Activated T-cell treated with anti-CD3 and anti-CD28 coated beads, Interleukin-2, amount 50 U/mL, for 4 hours (primary cell): Measurements from ENCODE around the gene HIF1A. TPM values are rescaled to one million over a fixed set of nuclear protein-coding genes. Genes with fewer than 3 reads are reported as not detected.

Source experiments
- ATAC-seq, 2 donors: fragments of 200-7000 bp; cut with Tn5 transposase; one replicate each; pipeline ENCODE4 v1.10.0; 2021
- DNase-seq: peaks from one replicate; pipeline ENCODE4 v3.0.0-alpha.2; 2020
- H3K27me3 Mint-ChIP-seq: one replicate; pipeline ENCODE4 v1.8.0; 2021; ENCODE audit warnings: low read depth, mixed read lengths
- H3K36me3 Mint-ChIP-seq: one replicate; pipeline ENCODE4 v1.8.0; 2022; ENCODE audit warnings: mixed read lengths; ENCODE audit not compliant: insufficient read depth
- H3K4me1 Mint-ChIP-seq: one replicate; pipeline ENCODE4 v1.8.0; 2021; ENCODE audit warnings: low read depth, mixed read lengths
- H3K4me3 Mint-ChIP-seq: one replicate; pipeline ENCODE4 v1.8.0; 2021; ENCODE audit warnings: mild to moderate bottlenecking, moderate library complexity, mixed read lengths
- H3K9me3 Mint-ChIP-seq: one replicate; pipeline ENCODE4 v1.8.0; 2021; ENCODE audit warnings: mixed read lengths
- total RNA-seq, 3 donors: library from RNA; stranded (reverse); gene quantifications; one replicate each; pipeline ENCODE4 v1.2.1, GENCODE V29; 2021

HIF1A gene
- total RNA-seq, 3 donors from 2014 or later = 252 to 294 (median 274) TPM

DNA sequence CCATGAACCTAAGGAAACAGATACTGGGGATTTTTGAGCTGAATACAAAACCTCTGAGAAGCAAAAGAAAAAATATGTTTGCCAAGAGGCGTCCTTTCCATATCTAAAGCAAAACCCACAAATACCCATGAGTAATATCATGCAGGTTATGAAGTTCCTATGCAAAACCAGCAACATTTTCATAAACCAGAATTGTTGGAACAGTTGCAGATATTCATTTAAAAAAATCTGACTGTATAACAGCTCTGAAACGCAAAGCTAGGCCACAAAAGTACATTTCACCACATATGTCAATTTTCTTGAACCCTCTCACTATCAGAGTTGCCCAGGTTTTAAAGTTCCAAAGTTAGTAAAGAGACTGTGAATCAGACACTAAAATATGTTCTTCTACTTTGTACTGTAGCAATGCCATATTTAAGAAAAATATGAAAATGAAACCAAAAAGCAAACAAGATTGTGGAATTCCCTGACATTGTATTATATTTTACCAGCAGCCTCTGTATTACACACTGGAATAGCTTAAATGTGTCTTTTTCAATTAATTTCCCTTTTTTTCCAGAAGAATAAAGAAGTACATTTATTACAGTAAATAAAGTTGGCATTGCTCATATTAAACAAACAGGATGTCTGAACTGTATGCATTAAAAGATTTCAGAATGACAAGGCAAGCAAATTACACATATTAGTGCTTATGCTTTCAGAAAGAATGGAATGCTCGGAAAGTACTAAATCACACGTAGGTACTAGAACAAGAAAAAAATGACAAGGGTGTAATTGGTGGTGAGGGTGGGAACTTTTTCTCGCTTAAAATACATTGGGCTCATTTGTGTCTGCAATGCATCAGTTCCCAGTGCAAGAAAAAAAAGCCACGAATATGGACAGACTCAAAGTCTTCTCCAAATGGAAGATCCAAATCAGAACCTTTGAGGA is 33.6 kb upstream of the HIF1A start:
- DNase-seq = no peak
- Mint-ChIP-seq H3K4me1 (peaks cover 65% of the 10 kb centered on the region), H3K36me3 (no peaks in the 10 kb centered on the region), H3K9me3 (peaks cover 6% of the 10 kb centered on the region), H3K27me3 (no peaks in the 10 kb centered on the region), H3K4me3 (peak overlapping the region; percentile 66)
- ATAC-seq = peak; percentile 54 to 69

- ATAC-seq (peak; percentile 79 to 82), DNase-seq (peak; percentile 33)
- peaks cover 63% of the 10 kb centered on the region for H3K4me1 Mint-ChIP-seq
- no peaks in the 10 kb centered on the region for H3K36me3 Mint-ChIP-seq
- H3K9me3 Mint-ChIP-seq = peaks cover 6% of the 10 kb centered on the region
- H3K4me3 Mint-ChIP-seq = peak overlapping the region; percentile 66
- no peaks in the 10 kb centered on the region for H3K27me3 Mint-ChIP-seq
These were observed 32.6 kb upstream of the HIF1A start for GRCh38 chr14:61662437-61663311.

DNA sequence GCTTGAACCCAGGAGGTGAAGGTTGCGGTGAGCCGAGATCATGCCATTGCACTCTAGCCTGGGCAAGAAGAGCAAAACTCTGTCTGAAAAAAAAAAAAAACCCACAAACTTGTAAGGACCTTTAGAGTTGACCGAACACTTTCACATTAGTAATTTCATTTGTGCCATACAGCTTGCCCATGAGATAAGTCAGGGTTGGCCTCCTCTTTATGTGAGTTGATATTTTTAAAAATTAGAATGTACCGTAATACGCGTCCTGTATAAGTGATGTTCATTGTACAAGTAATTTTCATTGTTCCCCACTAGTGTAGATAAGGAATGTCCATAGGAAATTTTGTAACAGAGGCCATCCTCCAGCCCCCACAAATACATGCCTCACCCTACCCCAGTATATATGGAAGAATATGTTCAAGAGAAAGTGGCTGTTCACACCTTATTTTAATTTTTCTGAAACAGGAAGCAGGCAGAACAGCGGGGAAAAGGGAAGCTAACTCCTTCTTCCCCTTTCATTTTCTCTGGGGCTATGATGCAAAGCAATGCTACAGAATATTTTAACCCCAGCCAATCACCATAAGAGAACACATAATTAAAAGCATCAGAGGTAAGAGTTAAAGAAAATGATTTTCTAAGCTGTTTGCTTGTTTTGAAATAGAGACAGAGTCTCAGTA is 31.9 kb upstream of the HIF1A start:
- Mint-ChIP-seq H3K27me3 (no peaks in the 10 kb centered on the region), H3K9me3 (peaks cover 6% of the 10 kb centered on the region), H3K4me3 (peak overlapping the region; percentile 66), H3K36me3 (no peaks in the 10 kb centered on the region), H3K4me1 (peaks cover 63% of the 10 kb centered on the region)
- ATAC-seq = no peak
- no peak for DNase-seq

DNA sequence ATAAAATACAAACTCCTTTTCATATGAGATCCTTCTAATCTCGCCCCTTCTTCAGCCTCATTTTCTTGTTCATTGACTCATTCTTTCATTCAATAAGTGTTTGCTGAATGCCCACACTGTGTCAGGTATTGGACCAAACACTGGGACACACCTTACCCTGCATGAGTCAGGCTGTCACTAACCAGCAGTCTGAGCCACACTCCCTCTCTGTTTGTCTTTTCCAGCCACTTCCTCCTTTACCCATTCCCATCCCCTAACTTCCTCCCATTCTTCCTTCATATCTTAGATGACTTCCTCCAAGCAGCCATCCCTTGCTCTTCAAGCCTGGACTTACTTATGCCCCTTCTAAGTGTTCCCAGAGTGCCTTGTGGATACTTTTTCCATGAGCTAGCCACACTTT is 27.0 kb upstream of the HIF1A start:
- peak; percentile 49 to 50 for ATAC-seq
- Mint-ChIP-seq H3K4me3 (no peak overlapping the region), H3K27me3 (no peaks in the 10 kb centered on the region), H3K4me1 (peaks cover 27% of the 10 kb centered on the region), H3K9me3 (no peaks in the 10 kb centered on the region), H3K36me3 (no peaks in the 10 kb centered on the region)
- DNase-seq = peak; percentile 10

DNA sequence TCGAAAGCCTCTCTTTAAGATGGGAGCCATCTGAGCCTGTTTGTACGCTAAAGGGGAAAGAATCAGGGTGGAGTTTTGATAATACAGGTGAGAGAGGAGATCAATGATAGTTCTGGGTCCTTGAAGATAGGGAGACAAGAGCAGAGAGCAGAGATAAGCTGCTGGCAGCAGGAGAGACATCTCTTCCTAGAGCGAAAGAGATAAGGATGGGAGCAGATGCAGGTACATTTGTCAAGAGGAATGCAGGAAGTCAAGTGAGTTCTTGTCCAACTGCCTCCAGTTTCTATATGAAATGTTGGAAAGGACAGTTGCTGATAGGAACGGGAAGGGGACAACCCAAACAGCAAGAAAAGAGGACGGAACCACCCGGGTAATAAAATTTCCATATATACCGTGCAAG is 24.7 kb upstream of the HIF1A start:
- Mint-ChIP-seq H3K27me3 (no peaks in the 10 kb centered on the region), H3K4me1 (peaks cover 10% of the 10 kb centered on the region), H3K36me3 (no peaks in the 10 kb centered on the region), H3K9me3 (no peaks in the 10 kb centered on the region), H3K4me3 (no peak overlapping the region)
- DNase-seq (no peak), ATAC-seq (no peak)

GRCh38 chr14:61671082-61671481 is 24.2 kb upstream of the HIF1A start:
- ATAC-seq (peak; percentile 92 to 94), DNase-seq (peak; percentile 23)
- peaks cover 6% of the 10 kb centered on the region for H3K4me1 Mint-ChIP-seq
- H3K4me3 Mint-ChIP-seq = no peak overlapping the region
- H3K27me3 Mint-ChIP-seq = no peaks in the 10 kb centered on the region
- no peaks in the 10 kb centered on the region for H3K36me3 Mint-ChIP-seq
- H3K9me3 Mint-ChIP-seq = no peaks in the 10 kb centered on the region

GRCh38 chr14:61672796-61673195 is 22.5 kb upstream of the HIF1A start:
- Mint-ChIP-seq H3K36me3 (no peaks in the 10 kb centered on the region), H3K4me3 (no peak overlapping the region), H3K4me1 (peaks cover 6% of the 10 kb centered on the region), H3K27me3 (no peaks in the 10 kb centered on the region), H3K9me3 (no peaks in the 10 kb centered on the region)
- no peak for DNase-seq
- no peak for ATAC-seq

- no peaks in the 10 kb centered on the region for H3K27me3 Mint-ChIP-seq
- H3K36me3 Mint-ChIP-seq = no peaks in the 10 kb centered on the region
- peaks cover 6% of the 10 kb centered on the region for H3K4me1 Mint-ChIP-seq
- DNase-seq = no peak
- H3K4me3 Mint-ChIP-seq = no peak overlapping the region
- H3K9me3 Mint-ChIP-seq = no peaks in the 10 kb centered on the region
- ATAC-seq = no peak
These were observed 22.0 kb upstream of the HIF1A start for GRCh38 chr14:61673305-61673704.

GRCh38 chr14:61675291-61675690 is 20.0 kb upstream of the HIF1A start:
- Mint-ChIP-seq H3K27me3 (no peaks in the 10 kb centered on the region), H3K4me1 (peaks cover 6% of the 10 kb centered on the region)
- no peak for ATAC-seq

GRCh38 chr14:61677479-61677878 is 17.8 kb upstream of the HIF1A start:
- H3K9me3 Mint-ChIP-seq = no peaks in the 10 kb centered on the region
- no peaks in the 10 kb centered on the region for H3K27me3 Mint-ChIP-seq
- DNase-seq (no peak), ATAC-seq (no peak)
- peaks cover 4% of the 10 kb centered on the region for H3K4me1 Mint-ChIP-seq
- no peak overlapping the region for H3K4me3 Mint-ChIP-seq
- H3K36me3 Mint-ChIP-seq = no peaks in the 10 kb centered on the region

More at GRCh38 chr14:61675291-61675690, 20.0 kb upstream of the HIF1A start:
- DNase-seq = no peak
- no peaks in the 10 kb centered on the region for H3K9me3 Mint-ChIP-seq
- no peak overlapping the region for H3K4me3 Mint-ChIP-seq
- H3K36me3 Mint-ChIP-seq = no peaks in the 10 kb centered on the region

DNA sequence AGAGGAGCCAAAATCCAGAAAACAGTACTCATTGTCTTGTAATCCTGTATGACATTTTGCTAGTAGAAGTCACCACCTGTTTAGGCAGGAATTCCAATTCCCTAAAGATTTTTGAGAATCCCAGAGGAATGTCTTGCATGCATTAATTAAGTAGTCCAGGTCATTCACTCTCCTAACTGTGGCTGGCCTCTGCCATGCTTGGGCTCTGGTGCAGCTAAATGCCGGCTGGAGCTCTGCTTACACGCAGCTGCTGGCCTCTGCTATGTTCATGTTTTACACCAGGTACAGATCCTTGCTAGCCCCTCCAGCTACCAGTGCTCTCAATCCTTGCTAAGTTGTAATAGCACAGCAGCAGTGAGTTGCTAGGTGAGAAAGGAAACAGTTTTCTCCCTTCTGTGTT is 16.3 kb upstream of the HIF1A start:
- Mint-ChIP-seq H3K27me3 (no peaks in the 10 kb centered on the region), H3K36me3 (no peaks in the 10 kb centered on the region), H3K9me3 (no peaks in the 10 kb centered on the region), H3K4me3 (no peak overlapping the region), H3K4me1 (peaks cover 1% of the 10 kb centered on the region)
- ATAC-seq = no peak
- DNase-seq = no peak

DNA sequence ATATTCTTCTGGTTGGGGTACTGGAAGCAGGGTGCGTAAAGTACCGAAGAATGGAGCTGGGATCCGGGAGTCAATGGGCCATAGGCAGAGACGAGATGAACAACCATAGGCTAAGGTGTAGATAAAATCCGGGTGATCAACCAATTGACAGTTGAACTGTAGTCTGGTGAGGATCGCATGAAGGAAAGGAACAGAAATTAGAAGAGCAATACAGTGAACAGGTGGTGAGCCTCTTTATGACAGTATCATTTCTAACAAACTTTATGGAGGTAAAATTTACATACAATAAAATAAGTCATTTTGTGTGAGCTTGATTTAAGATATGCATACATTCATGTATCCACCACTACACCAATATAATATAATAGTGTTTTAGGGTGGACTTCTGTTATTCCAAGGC is 13.9 kb upstream of the HIF1A start:
- Mint-ChIP-seq H3K4me3 (no peak overlapping the region), H3K27me3 (no peaks in the 10 kb centered on the region), H3K36me3 (no peaks in the 10 kb centered on the region), H3K4me1 (peaks cover 2% of the 10 kb centered on the region), H3K9me3 (no peaks in the 10 kb centered on the region)
- DNase-seq (no peak), ATAC-seq (no peak)

DNA sequence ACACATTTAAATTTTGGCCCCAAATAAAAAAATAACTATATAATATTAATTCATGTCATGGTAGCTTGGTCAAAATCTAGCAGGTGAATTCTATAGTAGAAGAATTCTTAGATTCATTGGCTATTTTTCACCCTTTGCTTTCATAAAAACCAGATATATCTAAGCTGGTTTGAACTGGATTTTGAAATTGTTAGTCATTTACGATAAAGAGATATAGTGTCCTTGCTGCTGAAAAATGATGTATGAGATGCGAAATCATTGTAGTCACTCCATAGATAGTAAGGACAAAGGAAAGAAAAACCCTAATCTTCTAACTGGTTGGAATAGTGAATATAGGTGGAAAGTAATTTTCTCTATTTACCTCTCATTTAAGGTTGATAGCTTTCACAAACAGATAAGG is 12.2 kb upstream of the HIF1A start:
- no peak overlapping the region for H3K4me3 Mint-ChIP-seq
- no peaks in the 10 kb centered on the region for H3K27me3 Mint-ChIP-seq
- DNase-seq (no peak), ATAC-seq (no peak)
- H3K4me1 Mint-ChIP-seq = peaks cover 2% of the 10 kb centered on the region
- peaks cover 2% of the 10 kb centered on the region for H3K36me3 Mint-ChIP-seq
- H3K9me3 Mint-ChIP-seq = no peaks in the 10 kb centered on the region

- H3K27me3 Mint-ChIP-seq = no peaks in the 10 kb centered on the region
- ATAC-seq (no peak), DNase-seq (no peak)
- H3K4me1 Mint-ChIP-seq = peaks cover 25% of the 10 kb centered on the region
- H3K36me3 Mint-ChIP-seq = peaks cover 2% of the 10 kb centered on the region
- H3K4me3 Mint-ChIP-seq = no peak overlapping the region
- H3K9me3 Mint-ChIP-seq = no peaks in the 10 kb centered on the region
These were observed 5.3 kb upstream of the HIF1A start for GRCh38 chr14:61690039-61690438.
